OCI-LY3 (cell line): ENCODE results near the gene ZNF746.

Experiments used
- CTCF ChIP-seq: fragments of 200-600, 300-600 bp; sonication (generic); IDR thresholded peaks from 2 replicates; pipeline ENCODE4 v1.5.1; 2014; ENCODE audit warnings: antibody characterized with exemption, low read length, low read depth
- EZH2phosphoT487 ChIP-seq: fragments of 200-600 bp; shearing (Covaris generic); IDR thresholded peaks from 2 replicates; pipeline ENCODE4 v1.6.1; 2018; ENCODE audit warnings: antibody characterized with exemption, mixed run types, low read depth

DNA sequence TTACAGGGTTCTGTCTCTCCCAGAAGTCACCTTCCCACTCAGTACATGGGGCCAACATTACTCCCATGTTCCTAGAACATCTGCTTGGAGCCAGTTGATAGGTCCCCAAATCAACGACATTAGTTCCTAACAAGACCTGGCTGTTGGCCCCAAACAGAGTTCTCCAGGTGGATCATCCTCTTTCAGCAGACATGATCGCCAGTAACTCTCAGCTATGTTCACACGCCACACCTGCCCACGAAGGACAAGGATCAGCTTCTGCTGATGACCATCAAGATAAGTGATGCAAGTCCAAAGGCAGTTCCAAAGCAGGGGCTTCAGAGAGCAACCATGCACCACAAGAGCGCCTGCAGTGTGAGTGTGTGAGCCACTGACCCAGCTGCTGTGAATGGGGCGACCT is 47.7 kb downstream of the ZNF746 start:
- TF ChIP-seq CTCF (no peak), EZH2phosphoT487 (no peak)
